ENCODE measurements around the gene LIPT2. TPM values are rescaled to one million over a fixed set of nuclear protein-coding genes. Genes with fewer than 3 reads are reported as not detected.

Gene LIPT2
- total RNA-seq, 1 experiment from 2014 or later = 14.4 TPM

DNA sequence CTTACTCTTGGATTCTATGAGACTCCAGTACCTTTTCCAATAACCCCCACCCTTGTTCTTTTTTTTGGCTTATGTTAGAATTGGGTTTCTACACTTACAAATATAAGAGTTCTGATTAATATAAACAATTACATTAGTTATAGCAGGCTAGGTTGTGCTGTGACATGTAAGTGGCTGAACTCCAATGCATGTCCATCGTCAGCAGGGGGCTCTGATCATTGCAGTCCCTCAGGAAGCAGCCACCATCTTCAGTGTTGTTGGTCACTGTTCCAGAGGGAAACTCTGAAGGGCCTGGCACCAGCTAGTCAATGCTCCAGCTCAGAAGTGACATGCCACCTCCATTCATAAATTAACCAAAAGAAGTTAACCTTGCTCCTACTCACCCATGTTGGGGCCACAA is 5.6 kb downstream of the LIPT2 start:
- no peak overlapping the region for H3K4me3 ChIP-seq (ENCODE audit: low read depth, low read length)
- no TSS peak for BruUV-seq (replicated peaks)
- no peaks in the 10 kb centered on the region for H3K9me3 ChIP-seq
- DNase-seq = peak in 1 of 2 experiments; percentile 66
- TF ChIP-seq, protein P1, sequence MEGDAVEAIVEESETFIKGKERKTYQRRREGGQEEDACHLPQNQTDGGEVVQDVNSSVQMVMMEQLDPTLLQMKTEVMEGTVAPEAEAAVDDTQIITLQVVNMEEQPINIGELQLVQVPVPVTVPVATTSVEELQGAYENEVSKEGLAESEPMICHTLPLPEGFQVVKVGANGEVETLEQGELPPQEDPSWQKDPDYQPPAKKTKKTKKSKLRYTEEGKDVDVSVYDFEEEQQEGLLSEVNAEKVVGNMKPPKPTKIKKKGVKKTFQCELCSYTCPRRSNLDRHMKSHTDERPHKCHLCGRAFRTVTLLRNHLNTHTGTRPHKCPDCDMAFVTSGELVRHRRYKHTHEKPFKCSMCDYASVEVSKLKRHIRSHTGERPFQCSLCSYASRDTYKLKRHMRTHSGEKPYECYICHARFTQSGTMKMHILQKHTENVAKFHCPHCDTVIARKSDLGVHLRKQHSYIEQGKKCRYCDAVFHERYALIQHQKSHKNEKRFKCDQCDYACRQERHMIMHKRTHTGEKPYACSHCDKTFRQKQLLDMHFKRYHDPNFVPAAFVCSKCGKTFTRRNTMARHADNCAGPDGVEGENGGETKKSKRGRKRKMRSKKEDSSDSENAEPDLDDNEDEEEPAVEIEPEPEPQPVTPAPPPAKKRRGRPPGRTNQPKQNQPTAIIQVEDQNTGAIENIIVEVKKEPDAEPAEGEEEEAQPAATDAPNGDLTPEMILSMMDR (IDR thresholded peaks at IDR 0.05; ENCODE audit: insufficient read depth in 1 of 2, low read depth in 1 of 2, low read length in 1 of 2, severe bottlenecking in 1 of 2, unreplicated experiment in 1 of 2) = peak; percentile 64 to 78
- H3K27me3 Mint-ChIP-seq (ENCODE audit: insufficient read depth, unreplicated experiment) = no peaks in the 10 kb centered on the region
- H3K9me3 Mint-ChIP-seq (ENCODE audit: unreplicated experiment) = no peaks in the 10 kb centered on the region
- H3K27ac Mint-ChIP-seq (ENCODE audit: unreplicated experiment) = no peak overlapping the region
- peaks cover 7% of the 10 kb centered on the region for H3K4me1 ChIP-seq
- no peak overlapping the region for H3K4me3 Mint-ChIP-seq (ENCODE audit: unreplicated experiment)
- CTCF ChIA-PET = interaction anchor here (0.5 to 1.9 kb wide), 6 partner anchors 35 to 90 kb away, joined by 3 to 16 read pairs (median 4); no protein-coding TSS in a partner anchor
- H3K27me3 ChIP-seq (replicated peaks; ENCODE audit: control insufficient read depth, insufficient read depth, low read length) = no peaks in the 10 kb centered on the region
- peaks cover 15% of the 10 kb centered on the region for H3K4me1 Mint-ChIP-seq (ENCODE audit: low read depth, unreplicated experiment)
- no peaks in the 10 kb centered on the region for H3K36me3 ChIP-seq (ENCODE audit: control insufficient read depth, insufficient read depth, low read length)
- H3K36me3 Mint-ChIP-seq (ENCODE audit: insufficient read depth, unreplicated experiment) = peaks cover 3% of the 10 kb centered on the region
- POLR2A ChIA-PET = interaction anchor here (0.6 kb wide), 1 partner anchor 74 kb away, joined by 4 read pairs; no protein-coding TSS in a partner anchor
- intact Hi-C loops (cut with micrococcal nuclease; ENCODE audit: unreplicated experiment) = loop anchor here (1.0 kb wide), 2 partner anchors 35 to 82 kb away; no protein-coding TSS in a partner anchor

DNA sequence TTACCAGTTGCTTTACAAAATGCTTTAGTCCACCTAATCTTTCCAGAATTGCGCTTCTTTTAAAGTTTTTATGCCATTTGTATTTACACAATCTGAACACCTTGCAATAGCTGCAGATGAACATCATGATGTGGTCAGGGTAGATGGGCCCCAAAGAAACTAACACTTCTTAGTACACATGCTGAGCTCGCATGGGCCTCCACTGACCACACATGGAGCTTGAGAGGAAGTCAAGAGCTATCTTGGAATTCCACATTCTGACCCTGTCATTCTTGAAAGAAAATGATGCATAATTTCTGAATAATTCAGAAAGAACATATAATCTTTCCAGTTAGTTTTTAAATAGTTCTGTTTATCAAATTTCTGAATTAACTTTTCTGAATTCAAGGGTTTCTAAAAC is 7.7 kb downstream of the LIPT2 start:
- Mint-ChIP-seq H3K9me3 (ENCODE audit: unreplicated experiment) (no peaks in the 10 kb centered on the region), H3K4me3 (ENCODE audit: unreplicated experiment) (no peak overlapping the region), H3K4me1 (ENCODE audit: low read depth, unreplicated experiment) (peaks cover 5% of the 10 kb centered on the region), H3K27ac (ENCODE audit: unreplicated experiment) (no peak overlapping the region), H3K36me3 (ENCODE audit: insufficient read depth, unreplicated experiment) (no peaks in the 10 kb centered on the region), H3K27me3 (ENCODE audit: insufficient read depth, unreplicated experiment) (no peaks in the 10 kb centered on the region)
- H3K36me3 ChIP-seq (ENCODE audit: control insufficient read depth, insufficient read depth, low read length) = no peaks in the 10 kb centered on the region
- CTCF ChIA-PET = interaction anchor here (1.5 kb wide), 1 partner anchor 85 kb away, joined by 4 read pairs; no protein-coding TSS in a partner anchor
- no peaks in the 10 kb centered on the region for H3K9me3 ChIP-seq
- H3K27me3 ChIP-seq (replicated peaks; ENCODE audit: control insufficient read depth, insufficient read depth, low read length) = no peaks in the 10 kb centered on the region
- no peaks in the 10 kb centered on the region for H3K4me1 ChIP-seq
- H3K4me3 ChIP-seq (ENCODE audit: low read depth, low read length) = no peak overlapping the region
- TF ChIP-seq, protein P1 (IDR thresholded peaks at IDR 0.05; ENCODE audit: insufficient read depth in 1 of 2, low read depth in 1 of 2, low read length in 1 of 2, severe bottlenecking in 1 of 2, unreplicated experiment in 1 of 2) = no peak
- no peak for DNase-seq
- intact Hi-C loops (cut with micrococcal nuclease; ENCODE audit: unreplicated experiment) = no loop called here
- no TSS peak for BruUV-seq (replicated peaks)
- POLR2A ChIA-PET = interaction anchor here (1.0 kb wide), 1 partner anchor 262 kb away, joined by 3 read pairs; no protein-coding TSS in a partner anchor

DNA sequence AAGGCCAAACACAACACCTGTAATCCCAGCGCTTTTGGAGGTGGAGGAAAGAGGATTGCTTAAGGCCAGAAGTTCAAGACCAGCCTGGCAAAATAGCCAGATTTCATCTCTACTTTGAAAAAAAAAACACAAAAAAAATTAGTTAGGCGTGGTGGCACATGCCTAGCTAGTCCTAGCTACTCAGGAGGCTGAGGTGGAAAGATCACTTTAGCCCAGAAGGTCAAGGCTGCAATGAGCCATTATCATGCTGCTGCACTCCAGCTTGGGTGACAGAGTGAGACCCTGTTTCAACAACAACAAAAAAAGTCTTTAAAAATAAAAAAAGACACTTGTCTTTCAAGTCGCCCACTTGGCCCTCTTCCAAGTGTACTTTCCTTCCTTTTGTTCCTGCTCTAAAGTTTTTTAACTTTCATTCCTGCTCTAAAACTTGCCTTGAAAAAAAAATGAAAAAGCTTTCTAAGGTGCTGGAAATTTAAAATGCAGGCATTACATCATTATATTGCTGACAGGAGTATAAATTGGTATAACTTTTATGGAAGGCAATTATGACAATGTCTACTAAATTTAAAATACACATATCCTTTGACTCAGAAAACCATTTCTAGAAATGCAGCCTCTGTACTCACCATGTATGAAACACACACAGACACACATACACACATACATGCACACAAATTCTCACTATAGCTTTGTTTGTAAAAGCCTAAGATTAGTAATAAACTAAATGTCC is 12.7 kb downstream of the LIPT2 start:
- TF ChIP-seq, protein P1 (IDR thresholded peaks at IDR 0.05; ENCODE audit: insufficient read depth in 1 of 2, low read depth in 1 of 2, low read length in 1 of 2, severe bottlenecking in 1 of 2, unreplicated experiment in 1 of 2) = no peak
- H3K4me1 ChIP-seq = no peaks in the 10 kb centered on the region
- Mint-ChIP-seq H3K4me3 (ENCODE audit: unreplicated experiment) (no peak overlapping the region), H3K9me3 (ENCODE audit: unreplicated experiment) (no peaks in the 10 kb centered on the region), H3K36me3 (ENCODE audit: insufficient read depth, unreplicated experiment) (no peaks in the 10 kb centered on the region), H3K27ac (ENCODE audit: unreplicated experiment) (no peak overlapping the region), H3K4me1 (ENCODE audit: low read depth, unreplicated experiment) (peaks cover 5% of the 10 kb centered on the region), H3K27me3 (ENCODE audit: insufficient read depth, unreplicated experiment) (no peaks in the 10 kb centered on the region)
- intact Hi-C loops (cut with micrococcal nuclease; ENCODE audit: unreplicated experiment) = no loop called here
- H3K27me3 ChIP-seq (replicated peaks; ENCODE audit: control insufficient read depth, insufficient read depth, low read length) = no peaks in the 10 kb centered on the region
- no TSS peak for BruUV-seq (replicated peaks)
- DNase-seq = no peak
- H3K4me3 ChIP-seq (ENCODE audit: low read depth, low read length) = no peak overlapping the region
- ChIA-PET POLR2A (no interaction called here), CTCF (interaction anchor here (0.5 to 0.9 kb wide), 2 partner anchors 27 to 34 kb away, joined by 3 to 4 read pairs; no protein-coding TSS in a partner anchor)
- H3K36me3 ChIP-seq (ENCODE audit: control insufficient read depth, insufficient read depth, low read length) = no peaks in the 10 kb centered on the region
- H3K9me3 ChIP-seq = no peaks in the 10 kb centered on the region
